HG02798 (cell line): Measurements from ENCODE around the gene ENPP5.

Experiments
- ATAC-seq: cut with Tn5 transposase; IDR thresholded peaks from one replicate; pipeline ENCODE4 v1.9.1; 2021; ENCODE audit warnings: mild to moderate bottlenecking; ENCODE audit not compliant: unreplicated experiment, poor library complexity

ENPP5 gene

DNA sequence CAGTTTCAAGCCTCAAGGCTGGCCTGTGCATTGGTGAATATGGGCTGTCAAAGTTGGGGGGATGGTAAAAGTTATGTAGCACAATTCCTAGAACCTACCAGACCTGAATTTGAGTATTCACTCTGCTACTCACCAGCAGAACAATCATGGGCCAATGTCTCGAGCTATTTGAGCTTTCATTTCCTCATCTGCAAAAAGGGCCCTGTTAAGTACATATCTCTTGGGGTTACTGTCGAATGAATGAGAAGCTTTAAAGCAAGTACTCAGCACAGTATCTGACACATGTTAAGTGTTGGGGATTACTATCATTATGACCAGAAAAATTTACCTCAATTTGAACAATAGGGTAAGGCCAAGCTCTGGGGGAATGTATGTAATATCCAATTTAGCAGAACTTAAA, 54.5 kb downstream of the ENPP5 start:
- no peak for ATAC-seq

DNA sequence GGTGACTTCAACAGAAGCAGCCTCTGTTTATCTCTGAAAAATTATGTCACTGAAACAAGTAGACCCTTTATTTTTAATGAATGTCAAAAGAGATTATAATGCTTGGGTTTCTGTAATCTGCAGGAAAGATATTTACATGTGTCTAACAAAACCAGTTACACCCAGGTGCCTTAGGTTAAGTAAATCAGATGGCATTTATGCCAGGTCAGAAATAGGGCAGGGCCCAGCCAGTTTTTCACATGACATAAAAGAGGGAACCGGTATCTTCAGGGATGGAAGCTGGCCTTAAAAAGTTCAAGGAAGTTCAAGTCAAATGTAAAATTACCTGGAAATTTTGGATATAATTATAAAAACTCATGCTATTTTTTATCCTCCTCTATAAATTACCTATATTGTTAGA, 55.1 kb downstream of the ENPP5 start:
- no peak for ATAC-seq

DNA sequence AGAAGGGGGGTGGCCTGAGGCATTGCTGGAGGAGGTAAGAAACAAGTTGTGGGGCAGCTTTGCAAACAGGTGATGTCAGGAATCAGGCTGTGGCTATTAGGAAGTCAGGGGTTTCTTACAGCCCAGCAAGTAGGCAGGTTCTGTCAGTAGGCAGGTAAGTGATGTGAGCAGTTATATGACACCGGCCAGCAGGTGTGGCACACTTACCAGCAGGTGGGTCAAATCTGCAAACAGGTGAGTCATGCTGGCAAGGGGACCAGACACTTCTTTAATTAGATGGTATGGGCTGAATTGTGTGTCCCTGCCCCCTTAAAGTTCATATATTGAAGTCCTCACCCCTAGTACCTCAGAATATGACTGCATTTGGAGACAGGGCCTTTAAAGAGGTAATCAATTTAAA, 57.4 kb downstream of the ENPP5 start:
- ATAC-seq, result no peak
